IPS-11a (cell line): ENCODE data around the gene ZNF670.

Source experiments
- H3K4me3 ChIP-seq: one replicate; pipeline ENCODE4 v1.5.1; 2013; ENCODE audit warnings: low read depth, low read length, control low read depth

ZNF670 gene

DNA sequence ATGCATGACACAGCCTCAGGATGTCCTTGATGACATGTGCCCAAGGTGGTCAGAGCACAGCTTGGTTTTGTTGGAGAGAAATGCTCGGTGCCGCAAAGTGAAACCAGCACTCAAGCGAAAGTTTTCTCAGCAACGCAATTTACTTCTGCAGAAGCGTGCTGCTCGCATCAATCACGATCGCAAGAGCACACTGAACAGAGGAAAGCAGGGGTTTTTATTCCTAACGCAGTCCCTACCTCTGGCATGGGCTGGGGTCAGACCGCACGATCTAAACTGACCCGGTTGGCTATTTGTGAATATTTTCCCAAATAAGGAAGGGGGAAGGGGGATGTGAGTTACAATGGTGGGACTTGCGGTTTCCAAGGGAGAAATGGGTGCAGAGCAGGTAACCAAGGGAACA lies 26.4 kb upstream of the ZNF670 start:
- no peak overlapping the region for H3K4me3 ChIP-seq

DNA sequence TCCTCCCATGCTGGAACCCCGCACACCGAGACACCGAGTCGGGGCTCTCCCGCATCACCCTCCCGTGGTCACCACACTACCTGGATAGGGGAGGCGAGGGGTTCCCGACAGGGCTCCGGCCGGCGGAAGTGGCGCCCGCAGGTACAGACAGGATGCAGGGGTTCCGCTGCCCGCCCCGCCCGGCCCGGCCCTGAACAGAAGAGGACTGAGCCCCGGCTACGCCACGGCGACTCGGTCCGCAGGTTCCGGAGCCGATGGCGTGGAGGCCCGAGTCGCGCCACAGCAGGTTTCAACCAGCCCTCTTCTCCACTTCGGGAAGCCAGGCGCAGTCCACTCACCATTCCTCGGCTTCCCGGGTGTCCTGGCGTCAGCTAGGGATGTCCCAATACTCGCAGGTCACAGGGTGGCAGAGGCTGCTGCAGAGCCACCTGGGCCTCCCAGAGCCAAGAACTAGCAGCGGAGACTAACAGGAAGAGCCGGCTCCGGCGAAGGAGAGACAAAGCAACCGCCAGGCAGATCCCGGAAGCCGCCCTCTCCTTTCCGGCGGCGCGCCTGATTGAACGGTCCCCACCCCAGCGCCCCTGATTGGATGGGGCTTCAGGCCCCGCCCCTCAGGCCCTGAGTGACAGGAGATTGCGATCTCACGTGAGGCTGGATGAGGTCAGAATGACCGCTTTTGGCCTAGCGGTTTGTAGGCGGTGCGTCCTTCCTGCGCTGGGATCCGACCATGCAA lies 25.4 kb upstream of the ZNF670 start, which contains the start of gene ZNF669:
Gene ZNF669, minus strand, starts transcription at position 498 of the 733 bp plus-strand sequence. Its CDS starts 157 bp downstream, at position 341.
- peak within 1 kb of the TSS; percentile 93 for H3K4me3 ChIP-seq

DNA sequence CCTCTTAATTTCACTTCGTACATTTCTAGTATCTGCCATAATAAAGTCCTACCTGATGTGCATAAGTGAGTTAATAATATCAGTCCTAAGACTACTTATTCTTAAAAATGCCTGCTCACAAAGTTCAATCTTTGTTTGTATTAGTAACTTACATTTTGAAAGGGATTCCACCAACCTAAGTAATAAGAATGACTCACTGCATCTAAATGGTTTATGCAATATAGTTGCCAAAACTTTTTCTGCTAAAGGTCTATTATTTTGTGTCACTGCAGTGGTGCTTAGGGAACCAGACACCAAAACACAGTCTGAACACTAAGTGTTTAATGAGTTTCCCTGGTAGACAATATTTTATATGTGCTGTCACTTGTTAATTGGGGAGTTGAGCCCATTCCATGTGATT lies 23.8 kb upstream of the ZNF670 start:
- H3K4me3 ChIP-seq, result no peak overlapping the region

DNA sequence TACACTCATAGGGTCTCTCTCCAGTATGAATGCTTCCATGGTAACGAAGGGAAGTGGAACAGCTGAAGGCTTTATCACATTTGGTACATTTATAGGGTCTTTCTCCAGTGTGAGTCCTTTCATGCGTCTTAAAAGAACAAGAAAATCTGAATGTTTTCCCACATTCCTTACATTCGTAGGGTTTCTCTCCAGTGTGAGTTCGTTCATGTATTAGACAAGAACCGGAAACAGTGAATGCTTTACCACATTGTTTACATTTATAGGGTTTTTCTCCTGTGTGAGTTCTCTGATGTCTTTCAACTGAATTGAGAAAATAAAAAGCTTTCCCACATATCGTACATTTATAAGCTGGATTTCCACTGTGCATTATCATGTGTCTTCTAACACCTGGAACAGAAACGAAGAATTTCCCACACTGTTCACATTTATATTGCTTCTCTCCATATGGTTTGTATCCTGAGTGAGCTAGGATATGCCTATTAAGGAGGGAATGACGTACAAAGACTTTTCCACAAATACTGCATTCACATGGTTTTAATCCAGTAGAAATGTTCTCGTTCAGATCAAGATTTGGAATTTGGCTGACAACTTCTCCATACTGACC lies 22.2 kb upstream of the ZNF670 start:
- H3K4me3 ChIP-seq, result no peak overlapping the region

DNA sequence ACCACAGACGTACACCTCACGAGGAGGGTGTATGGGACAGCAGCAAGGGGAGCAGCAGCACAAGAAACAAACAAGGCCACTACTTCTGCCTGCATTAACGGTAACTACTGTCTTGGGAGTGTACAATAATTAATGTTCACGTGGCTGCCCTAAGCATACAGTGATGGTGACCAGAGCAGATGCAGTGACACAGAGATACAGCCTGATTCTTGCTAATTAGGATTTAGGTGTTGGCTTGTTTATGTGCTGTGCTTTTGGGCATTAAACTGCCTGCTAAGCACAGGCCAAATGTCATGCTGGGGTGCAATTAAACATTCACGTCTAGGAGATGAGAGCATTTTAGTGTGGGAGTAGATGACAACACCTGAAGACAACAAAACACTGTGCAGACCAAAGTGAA lies 18.3 kb upstream of the ZNF670 start:
- no peak overlapping the region for H3K4me3 ChIP-seq

DNA sequence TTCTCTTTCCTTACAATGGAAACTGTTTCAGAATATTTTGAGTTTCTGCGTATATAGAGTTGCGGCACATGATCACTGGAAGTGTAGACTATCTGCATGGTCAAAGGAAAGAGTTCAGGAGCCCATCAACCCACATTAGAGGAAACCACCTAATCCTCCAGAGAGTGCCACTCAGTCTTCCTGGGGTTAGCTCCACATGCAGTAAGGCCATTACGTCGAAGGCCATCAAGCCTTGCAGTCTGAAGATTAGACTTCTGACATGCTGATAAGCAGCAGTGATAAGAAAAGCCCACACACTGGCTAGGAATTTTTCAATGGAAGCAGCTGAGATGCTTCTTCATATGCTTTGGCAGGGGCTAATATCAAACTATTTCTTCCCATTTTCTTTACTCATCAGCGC lies 17.9 kb upstream of the ZNF670 start:
- no peak overlapping the region for H3K4me3 ChIP-seq

DNA sequence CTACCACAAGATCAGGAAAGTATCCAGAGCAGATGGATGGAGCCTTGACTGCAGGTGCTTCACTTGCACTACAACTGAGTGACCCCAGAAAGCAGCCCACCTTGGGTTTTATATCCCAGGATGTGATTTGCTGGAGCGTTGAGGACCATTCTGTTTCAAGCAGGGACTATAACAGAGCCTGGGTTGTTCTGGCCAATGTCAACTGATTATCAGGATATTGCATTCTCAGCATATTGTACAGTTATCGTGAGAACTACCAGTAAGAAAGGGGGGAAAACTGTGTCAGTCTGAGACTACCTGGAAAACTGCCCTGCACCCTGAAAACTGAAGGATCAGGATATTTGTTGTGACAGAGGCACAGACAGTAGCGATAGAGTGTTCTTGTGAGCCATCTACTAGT lies 17.5 kb upstream of the ZNF670 start:
- no peak overlapping the region for H3K4me3 ChIP-seq

DNA sequence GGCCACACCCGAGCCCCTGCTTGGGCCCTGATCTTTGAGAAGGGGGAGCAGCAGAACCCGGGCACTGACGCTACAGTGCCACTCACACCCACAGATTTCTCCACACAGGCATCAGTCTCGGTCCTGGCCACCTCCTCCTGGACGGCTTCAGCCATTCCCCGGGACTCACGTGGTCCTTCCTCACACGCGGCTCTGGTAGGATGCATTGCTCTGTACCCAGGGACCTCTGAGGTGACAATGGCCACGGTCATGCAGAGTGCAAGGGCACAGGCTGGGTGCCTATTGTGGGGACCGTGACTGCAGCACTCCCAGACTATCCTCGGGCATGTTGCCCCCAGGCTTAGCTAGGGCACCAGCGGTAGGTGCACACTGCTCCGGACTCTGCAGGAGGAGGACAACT lies 11.8 kb upstream of the ZNF670 start:
- H3K4me3 ChIP-seq, result no peak overlapping the region

DNA sequence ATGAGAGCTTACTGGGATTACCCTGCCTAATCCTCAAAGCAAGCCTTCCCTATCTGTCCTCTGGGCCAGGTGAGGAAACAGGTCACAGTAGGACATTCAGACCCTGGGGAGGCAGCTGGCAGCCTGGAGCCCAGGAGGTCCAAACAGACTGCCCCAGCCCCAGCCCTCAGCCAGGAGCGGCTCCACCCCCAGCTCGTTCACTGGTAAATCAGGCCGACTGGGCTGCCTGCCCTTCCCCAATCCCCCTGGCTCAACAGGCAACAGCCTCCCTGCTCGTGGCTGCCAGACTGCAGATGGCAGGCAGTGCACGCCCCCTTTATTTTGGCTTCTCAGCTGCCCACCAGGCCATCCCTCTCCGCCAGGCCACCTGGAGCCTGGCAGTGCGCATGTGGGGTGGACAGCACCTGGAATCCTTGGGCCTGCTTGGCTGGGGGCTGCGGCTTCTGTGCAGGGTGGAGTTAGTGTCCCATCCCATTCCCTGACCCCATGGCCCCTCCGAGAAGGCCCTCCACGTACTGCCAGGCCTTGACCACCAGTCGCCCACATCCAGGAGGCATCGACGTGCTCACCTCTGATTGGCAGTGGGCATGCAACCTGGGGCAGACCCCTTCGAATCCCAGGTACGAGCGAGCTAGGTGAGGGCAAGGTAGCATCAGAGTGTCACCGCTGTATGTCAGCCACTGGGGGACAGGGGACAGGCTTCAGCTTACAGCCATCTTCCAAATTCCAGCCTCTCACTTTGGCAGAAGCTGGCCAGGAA lies 11.2 kb upstream of the ZNF670 start:
- H3K4me3 ChIP-seq, result no peak overlapping the region

DNA sequence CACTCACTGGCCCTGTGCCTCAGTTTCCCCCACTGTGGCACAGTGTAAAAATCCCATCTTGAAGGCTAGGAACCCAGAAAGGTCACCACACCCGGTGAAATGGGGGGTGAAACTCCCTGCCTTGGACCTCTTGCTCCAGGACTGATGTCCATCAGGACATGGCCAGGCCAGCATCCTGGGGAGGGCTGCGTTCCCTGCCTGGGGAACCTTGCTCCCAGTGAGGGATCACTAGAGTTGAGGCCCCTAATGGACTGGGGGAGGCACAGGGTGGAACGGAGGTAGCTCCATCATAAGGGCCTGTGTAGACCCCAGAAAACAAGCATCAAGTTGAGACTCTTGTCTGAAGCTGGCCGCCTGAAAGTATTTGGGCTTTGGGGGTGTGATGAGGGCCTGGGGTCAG lies 10.4 kb upstream of the ZNF670 start:
- no peak overlapping the region for H3K4me3 ChIP-seq

DNA sequence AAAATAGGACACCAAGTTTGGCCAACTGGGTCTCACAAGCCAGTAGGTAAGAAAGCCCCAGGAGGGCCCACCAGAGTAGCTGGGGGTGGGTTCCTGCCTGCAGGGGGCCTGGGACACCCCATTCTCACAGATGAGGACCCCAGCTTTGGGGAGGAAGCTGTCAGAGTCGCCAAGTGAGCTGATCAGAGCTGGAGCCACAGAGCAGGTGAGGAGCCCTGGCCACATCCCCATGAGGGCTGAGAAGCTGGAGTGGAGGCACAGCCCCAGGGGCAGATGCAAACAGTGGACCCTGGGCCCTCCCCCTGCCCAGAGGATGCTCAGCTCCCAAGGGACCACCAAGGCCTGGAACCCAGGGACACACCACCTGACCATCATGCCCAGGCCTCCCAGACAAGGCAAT lies 8.6 kb upstream of the ZNF670 start:
- no peak overlapping the region for H3K4me3 ChIP-seq

DNA sequence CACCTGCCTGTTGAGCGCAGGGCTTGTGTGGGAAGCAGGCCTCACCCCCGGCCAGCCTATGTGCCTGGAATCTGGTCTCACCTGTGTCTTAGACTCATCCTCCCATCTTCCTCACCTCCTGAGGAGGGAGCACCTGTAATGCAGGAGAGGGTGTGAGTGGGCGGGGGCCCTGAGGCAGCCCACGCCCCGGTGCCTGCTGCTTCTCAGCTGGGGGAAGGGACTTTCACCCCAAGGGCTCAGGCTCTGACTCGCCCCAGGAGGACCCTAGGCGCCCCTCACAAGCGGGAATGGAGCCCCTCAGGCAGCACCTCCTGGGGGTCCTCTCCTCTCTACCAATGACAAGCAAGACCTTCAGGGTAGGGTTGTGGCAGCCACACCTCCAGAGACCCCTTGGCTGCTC lies 6.7 kb upstream of the ZNF670 start:
- no peak overlapping the region for H3K4me3 ChIP-seq

DNA sequence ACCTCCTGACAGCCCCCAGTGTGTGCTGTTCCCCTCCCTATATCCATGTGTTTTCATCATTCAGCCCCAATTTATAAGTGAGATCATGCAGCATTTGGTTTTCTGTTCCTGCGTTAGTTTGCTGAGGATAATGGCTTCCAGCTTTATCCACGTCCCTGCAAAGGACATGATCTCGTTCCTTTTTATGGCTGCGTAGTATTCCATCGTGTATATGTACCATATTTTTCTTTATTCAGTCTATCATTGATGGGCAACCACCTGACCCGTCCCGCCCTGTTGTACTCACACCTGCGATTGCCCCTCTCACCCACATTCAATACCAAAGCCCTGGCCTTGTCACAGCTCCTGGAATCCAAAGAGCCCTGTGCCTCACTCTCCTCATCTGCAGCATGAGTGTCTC lies 6.2 kb upstream of the ZNF670 start:
- H3K4me3 ChIP-seq, result no peak overlapping the region

DNA sequence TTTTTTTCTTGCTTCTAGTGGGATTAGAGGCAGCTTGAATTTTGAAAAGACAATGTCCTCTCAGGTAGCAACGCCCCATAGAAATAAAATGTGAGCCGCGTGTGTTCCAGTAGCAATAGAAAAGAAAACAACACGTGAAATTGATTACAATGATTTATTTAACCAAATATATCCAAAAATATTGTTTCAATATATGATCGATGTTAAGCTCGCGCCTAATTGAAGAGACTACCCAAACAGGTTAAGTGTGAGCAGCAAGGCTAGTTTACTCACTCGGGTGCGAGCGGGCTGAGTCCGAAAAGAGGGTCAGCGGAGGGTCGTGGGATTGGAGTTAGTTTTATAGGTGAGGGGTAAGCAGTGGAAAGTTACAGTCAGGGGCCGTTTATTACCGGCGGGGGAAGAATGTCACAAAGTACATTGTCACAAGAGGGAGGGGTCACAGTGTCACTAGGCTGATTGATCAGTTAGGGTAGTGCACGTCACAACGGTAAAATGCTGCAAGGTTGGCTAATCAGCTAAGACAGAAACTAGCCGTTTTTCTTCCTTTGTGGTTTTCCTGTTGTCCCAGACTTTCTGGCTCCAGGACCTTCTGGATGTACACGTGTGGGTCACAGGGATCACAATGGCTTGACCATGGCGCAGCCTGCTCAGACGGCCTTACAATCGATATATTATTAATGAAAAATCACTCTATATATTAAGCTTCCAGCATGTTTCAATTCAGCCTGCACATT lies 697 bp upstream of the ZNF670 start:
- peak overlapping the region; percentile 21 for H3K4me3 ChIP-seq

DNA sequence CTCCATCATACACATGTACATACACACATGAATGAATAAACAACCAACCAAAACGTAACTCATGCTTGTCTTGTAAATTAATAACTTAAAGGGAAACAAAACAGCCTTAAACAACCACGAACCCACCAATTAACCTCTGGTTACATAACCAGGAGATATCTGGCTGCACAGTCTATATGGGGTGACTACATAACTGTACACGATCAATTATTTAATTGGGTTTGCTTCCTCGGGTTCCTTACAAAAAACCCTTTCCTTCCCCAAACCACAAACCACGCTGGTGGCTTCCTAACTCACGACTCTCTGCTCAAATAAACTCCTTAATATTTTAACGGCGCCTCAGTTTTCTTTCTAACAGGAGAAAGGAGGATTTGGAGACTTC lies 744 bp downstream of the ZNF670 start:
- peak overlapping the region; percentile 86 for H3K4me3 ChIP-seq

DNA sequence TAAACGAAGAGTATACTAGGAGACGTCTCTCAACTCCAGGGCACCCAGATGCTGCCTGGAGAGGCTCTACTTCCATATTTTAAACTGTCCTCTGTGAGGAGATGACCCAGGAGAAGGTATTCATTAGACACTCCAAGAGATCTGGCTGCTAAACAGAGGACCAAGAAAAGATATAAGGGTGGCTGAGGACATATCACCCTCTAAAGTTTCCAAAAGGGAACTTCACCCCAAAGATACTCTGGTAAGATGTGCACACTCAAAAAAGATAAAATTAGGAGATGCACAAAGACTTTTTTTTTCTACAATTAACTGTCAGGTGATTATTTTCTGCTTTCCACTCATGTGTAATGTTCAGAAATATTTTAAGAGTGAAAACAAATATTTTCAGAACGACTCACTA lies 1.4 kb downstream of the ZNF670 start:
- peak overlapping the region; percentile 86 for H3K4me3 ChIP-seq

DNA sequence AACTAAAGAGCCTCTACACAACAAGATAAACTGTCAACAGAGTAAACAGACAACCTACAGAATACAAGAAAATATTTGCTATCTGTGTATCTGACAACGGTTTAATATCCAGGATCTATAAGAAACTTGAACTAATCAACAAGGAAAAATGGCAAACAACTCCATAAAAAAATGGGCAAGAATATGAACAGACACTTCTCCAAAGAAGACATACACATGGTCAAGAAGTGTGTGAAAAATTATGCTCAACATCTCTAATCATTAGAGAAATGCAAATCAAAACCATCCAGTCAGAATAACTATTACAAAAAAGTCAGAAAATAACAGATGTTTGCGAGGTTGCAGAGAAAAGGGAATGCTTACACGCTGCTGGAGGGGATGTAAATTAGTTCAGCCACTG lies 8.0 kb downstream of the ZNF670 start:
- H3K4me3 ChIP-seq, result no peak overlapping the region

DNA sequence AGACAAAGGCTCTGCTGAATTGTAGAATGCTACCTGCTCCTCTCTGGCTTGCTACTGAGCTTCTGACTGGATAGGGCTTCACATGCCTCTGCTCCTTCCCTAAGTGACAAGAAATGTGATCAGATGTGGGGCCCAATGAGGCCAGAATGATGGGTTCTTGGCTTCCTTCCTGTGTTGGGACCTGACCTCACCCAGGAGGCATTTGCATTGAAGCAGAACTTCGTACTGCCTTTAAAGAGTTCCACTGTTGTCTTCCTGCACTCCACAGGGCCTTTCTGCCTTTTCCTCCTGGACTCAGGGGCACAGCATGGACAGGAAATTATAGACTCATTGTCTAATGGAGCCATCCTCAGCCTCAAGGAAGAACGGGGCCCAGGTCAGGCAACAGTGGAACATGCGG lies 14.3 kb downstream of the ZNF670 start:
- H3K4me3 ChIP-seq, result no peak overlapping the region

DNA sequence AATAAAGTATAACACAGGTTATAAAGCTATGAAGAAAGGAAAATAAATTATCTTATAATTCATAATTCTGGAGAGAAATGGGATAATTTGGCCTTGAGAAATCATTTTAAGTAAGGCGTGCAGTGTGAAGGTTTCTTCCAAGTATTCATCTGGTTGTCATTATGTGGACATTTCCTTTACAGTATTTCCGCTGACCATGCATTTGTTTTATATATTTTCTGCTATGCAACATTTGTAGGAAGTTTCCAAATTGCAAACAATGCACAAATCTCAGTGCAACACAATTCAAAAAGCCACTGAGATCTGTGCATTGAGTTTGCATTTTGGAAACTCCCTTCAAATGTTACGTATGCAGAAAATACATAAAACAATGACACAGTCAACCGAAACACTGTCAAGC lies 17.8 kb downstream of the ZNF670 start:
- no peak overlapping the region for H3K4me3 ChIP-seq

DNA sequence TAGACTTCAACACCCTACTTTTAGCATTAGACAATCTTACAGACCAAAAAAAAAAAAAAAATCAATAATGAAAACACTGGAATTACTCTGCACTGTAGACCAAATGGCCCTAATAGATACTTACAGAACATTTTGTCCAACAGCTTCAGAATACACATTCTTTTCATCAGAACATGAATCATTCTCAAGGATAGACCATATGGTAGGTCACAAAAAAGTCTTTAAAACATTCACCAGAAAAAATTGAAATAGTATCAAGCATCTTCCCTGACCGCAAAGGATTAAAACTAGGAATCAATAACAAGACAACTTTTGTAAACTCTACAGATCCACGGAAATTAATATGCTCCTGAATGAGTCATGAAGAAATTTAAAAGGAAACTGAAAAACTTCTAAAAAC lies 22.5 kb downstream of the ZNF670 start:
- no peak overlapping the region for H3K4me3 ChIP-seq

DNA sequence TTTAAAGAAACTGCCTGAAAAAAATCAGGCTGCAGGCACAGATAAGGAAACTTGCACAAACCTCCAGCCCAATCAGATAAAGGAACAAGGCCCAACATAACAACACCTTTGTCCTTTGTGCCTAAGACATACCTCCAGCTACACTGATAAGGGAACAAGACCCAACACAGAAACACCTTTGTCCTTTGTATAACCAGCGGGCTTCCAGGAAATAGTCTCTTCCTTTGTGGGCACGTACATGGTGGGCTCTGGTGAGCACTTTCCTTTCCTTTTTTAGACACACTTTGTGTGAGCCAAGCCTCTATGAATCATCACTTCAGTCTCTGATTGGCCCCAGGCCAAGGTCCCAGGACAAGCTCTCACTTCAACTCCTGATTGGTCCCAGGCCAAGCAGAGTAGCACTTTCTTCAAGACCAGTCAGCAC lies 23.6 kb downstream of the ZNF670 start:
- H3K4me3 ChIP-seq, result no peak overlapping the region
